HG03066 (cell line): Measurements from ENCODE around the gene ETDC.
"Not testable (repeated sequence)": the region's sequence is repeated elsewhere in the genome, so short reads cannot be mapped to it uniquely, and the experiment has no call there.

Experiments
- ATAC-seq: cut with Tn5 transposase; IDR thresholded peaks from one replicate; pipeline ENCODE4 v1.9.1; 2021; ENCODE audit warnings: low read depth; ENCODE audit not compliant: unreplicated experiment

ETDC gene

GRCh38 chrX:135309430-135309923 lies at the start of gene ETDC:
Gene ETDC, plus strand, starts transcription at chrX:135309480. Its CDS starts 0 bp downstream, at chrX:135309480.
- no peak for ATAC-seq

DNA sequence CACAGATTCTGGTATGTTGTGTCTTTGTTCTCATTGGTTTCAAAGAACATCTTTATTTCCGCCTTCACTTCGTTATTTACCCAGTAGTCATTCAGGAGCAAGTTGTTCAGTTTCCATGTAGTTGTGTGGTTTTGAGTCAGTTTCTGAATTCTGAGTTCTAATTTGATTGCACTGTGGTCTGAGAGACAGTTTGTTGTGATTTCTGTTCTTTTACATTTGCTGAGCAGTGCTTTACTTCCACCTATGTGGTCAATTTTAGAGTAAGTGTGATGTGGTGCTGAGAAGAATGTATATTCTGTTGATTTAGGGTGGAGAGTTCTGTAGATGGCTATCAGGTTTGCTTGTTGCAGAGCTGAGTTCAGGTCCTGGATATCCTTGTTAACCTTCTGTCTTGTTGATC lies 48.3 kb upstream of the ETDC start:
- ATAC-seq = not testable (repeated sequence)

- ATAC-seq = not testable (repeated sequence)
Observed at GRCh38 chrX:135263376-135263775, 45.9 kb upstream of the ETDC start.

DNA sequence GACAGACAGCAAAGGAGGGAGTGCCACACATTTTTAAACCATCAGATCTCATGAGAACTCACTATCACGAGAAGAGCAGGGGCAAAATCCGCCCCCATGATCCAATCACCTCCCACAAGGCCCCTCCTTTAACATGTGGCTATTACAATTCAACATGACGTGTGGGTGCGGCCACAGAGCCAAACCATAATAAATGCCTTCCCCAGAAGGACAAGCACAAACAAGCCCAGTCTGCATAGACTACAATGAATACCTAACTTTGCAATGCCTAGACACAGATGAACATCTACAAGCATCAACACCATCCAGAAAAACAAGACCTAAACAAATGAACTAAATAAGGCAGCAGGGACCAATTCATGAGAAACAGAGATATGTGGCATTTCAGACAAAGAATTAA lies 45.1 kb upstream of the ETDC start:
- ATAC-seq = no peak

- no peak for ATAC-seq
Observed at GRCh38 chrX:135273162-135273561, 36.1 kb upstream of the ETDC start.

- no peak for ATAC-seq
Observed at GRCh38 chrX:135275973-135276372, 33.3 kb upstream of the ETDC start.

DNA sequence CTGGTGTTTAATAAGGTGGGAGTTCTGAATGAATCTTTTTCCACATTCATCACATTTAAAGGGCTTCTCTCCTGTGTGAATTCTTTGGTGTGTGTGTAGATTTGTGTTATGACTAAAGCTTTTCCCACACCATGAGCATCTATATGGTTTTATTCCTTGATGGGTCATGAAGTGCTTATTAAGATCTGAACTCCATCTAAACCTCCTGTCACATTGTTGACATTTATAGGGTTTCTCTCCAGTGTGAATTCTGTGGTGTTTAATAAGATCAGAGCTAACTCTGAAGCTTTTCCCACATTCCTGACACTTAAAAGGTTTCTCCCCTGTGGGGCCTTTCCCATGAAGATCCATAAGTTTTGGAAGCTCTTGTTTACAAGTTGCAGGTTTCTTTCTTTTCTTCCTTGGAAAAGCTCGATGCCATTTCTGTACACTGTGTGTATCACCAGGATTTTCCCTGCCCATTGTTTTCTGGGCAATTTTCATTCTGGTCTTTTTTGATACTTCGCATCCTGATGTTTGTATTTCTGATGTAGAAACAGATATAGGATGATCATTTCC lies 21.9 kb upstream of the ETDC start:
- ATAC-seq = no peak

- peak; percentile 98 for ATAC-seq
Observed at GRCh38 chrX:135295238-135295943, 13.9 kb upstream of the ETDC start.

DNA sequence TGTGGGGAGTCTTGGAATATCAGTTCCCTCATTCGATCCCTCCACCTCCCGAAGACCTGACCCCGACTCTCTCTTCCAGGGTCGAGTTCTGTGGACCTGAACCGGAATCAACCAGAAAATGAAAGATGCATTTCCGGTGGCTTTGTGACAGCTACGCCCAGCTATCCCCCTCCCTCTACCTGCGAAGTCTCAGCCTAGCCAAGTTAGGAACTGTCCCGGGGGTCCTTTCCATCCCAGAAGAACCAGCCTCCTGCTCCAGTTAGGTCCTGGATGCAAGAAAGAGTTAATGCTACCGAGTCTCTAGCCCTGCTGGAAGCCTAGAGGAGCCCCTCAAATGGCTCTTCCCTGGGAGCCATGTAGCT lies 13.4 kb upstream of the ETDC start:
- peak; percentile 57 for ATAC-seq

GRCh38 chrX:135302269-135302873 lies 6.9 kb upstream of the ETDC start:
- ATAC-seq = no peak

GRCh38 chrX:135304741-135305140 lies 4.5 kb upstream of the ETDC start:
- no peak for ATAC-seq

GRCh38 chrX:135307171-135307570 lies 2.1 kb upstream of the ETDC start:
- no peak for ATAC-seq

- no peak for ATAC-seq
Observed at GRCh38 chrX:135308345-135308855, 880 bp upstream of the ETDC start.

DNA sequence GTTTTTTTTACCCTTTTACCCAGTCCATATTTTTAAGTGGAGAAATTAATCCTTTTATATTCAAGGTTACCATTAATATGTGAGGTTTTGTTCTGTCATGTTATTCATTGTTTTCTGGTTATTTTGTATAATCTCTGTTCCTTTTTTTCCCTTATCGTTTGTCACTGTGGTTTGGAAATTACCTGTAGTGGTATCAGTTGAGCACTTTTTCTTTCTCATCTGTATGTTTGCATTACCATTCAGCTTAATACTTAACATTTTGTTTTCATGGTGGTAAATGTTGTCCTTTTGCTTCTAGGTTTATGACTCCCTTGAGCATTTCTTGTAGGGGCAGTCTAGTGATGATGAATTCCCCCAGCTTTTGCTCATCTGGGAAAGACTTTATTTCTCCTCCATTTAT lies 6.6 kb downstream of the ETDC start:
- no peak for ATAC-seq

GRCh38 chrX:135324463-135324862 lies 15.2 kb downstream of the ETDC start:
- ATAC-seq = no peak

DNA sequence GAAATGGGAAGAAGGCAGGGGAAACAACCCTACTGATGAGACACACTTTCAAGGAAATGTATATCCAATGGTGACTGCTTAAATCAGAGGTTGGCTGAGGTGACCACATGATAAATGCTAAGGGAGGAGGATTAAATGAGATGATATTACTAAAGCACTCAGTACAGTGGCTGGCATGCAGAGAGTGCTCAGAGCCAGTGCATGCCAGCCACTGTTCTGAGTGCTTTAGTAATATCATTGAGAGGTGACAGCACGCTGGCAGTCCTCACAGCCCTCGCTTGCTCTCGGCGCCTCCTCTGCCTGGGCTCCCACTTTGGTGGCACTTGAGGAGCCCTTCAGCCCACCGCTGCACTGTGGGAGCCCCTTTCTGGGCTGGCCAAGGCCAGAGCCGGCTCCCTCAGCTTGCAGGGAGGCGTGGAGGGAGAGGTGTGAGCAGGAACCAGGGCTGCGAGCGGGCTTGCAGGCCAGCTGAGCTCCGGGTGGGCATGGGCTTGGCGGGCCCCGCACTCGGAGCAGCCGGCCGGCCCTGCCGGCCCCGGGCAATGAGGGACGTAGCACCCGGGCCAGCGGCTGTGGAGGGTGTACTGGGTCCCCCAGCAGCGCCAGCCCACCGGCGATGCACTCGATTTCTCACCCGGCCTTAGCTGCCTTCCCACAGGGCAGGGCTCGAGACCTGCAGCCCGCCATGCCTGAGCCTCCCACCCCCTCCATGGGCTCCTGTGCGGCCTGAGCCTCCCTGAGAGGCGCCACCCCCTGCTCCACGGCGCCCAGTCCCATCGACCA lies 15.9 kb downstream of the ETDC start:
- ATAC-seq = not testable (repeated sequence)

DNA sequence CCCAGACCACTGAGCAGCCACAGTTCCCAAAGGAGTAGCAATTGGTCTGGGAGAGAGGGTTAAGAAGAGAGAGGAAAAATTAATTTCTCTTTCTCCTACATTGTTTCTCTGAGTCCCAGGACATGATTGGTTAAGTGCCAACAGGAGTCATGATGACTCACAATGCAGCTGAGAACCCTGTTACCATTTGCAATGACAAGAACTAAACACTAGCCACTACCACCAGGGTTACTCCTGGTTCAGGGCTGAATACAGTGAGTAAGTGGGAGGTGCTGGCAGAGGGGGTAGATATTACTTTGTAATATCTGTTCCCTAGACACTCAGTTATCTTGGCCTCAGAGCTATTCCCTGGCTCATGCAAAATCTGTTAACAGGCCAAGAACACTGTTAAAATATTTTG lies 18.0 kb downstream of the ETDC start:
- no peak for ATAC-seq

- no peak for ATAC-seq
Observed at GRCh38 chrX:135328421-135329005, 19.2 kb downstream of the ETDC start.

GRCh38 chrX:135330706-135331105 lies 21.4 kb downstream of the ETDC start:
- no peak for ATAC-seq

GRCh38 chrX:135331525-135331924 lies 22.2 kb downstream of the ETDC start:
- no peak for ATAC-seq

GRCh38 chrX:135340831-135341230 lies 31.6 kb downstream of the ETDC start:
- ATAC-seq = no peak
